ENCODE data around the gene FCHSD2.

- TF ChIP-seq POLR2AphosphoS5 (IDR thresholded peaks at IDR 0.05; ENCODE audit: low read depth, low read length) = no peak
- no peak for TF ChIP-seq REST (IDR thresholded peaks at IDR 0.05; ENCODE audit: insufficient read depth in 1 of 2, low read depth in 2 of 2, low read length in 2 of 2)
- TF ChIP-seq TAF1 (IDR thresholded peaks at IDR 0.05; ENCODE audit: borderline replicate concordance, insufficient read depth, low read length) = no peak
- no peak for TF ChIP-seq SIN3A (IDR thresholded peaks at IDR 0.05; ENCODE audit: borderline replicate concordance, insufficient read depth, low read length)
- TF ChIP-seq FOXP2 (optimal IDR thresholded peaks at IDR 0.05; ENCODE audit: borderline replicate concordance, extremely low read depth, extremely low read length, insufficient read depth) = no peak
Observed at GRCh38 chr11:73004088-73004487, 138.0 kb downstream of the FCHSD2 start.

All from PFSK-1 (cell line).